Measurements from ENCODE around the gene GJC2.

GJC2 gene

DNA sequence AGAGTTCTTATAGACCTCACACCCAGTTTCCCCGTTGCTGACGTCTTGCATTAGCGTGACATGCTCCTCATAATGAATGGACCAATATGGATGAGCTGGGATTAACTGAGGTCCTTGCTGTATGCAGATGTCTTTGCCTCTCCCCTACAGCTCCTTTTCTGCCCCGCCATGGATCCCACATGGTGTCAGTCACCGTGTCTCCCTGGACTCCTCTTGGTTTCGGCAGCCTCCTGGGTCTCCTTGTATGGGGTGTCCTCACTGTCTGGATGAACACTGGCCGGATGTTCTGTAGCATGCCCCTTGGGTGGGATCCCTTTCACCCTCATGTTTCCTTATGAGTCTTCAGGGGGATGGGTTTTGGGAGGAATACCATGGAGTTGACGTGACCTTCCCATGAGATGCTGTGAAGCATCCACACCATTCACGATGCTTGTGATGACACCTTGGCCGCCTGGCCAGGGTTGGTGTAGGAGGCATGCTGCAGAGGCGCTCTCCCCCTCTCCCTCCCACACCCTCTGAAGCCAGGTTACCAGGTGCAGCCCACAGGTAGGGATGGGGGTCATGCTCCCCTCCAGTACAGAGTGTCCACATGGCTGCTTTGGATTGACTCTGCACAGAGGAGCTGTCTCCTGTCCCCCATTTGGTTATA is 4.4 kb downstream of the GJC2 start:
- Histone ChIP-seq H3F3A (ENCODE audit: low read depth) (no peaks in the 10 kb centered on the region), H3K36me3 (ENCODE audit: insufficient read depth, low read length) (peaks cover 3% of the 10 kb centered on the region; the same call in 1 of the 2 replicates), H3K9me2 (replicated peaks; ENCODE audit: low read depth, low read length) (no peaks in the 10 kb centered on the region), H4K20me1 (ENCODE audit: insufficient read depth, low read length, poor library complexity, severe bottlenecking) (no peaks in the 10 kb centered on the region), H3K27me3 (ENCODE audit: insufficient read depth, low read length, poor library complexity, severe bottlenecking) (no peaks in the 10 kb centered on the region), H3K9ac (ENCODE audit: low read depth, low read length, poor library complexity, severe bottlenecking) (no peak overlapping the region), H3K4me3 (ENCODE audit: low read length, poor library complexity, severe bottlenecking) (no peak overlapping the region), H3K9me3 (ENCODE audit: insufficient read depth, low read depth, low read length) (no peaks in the 10 kb centered on the region), H3K4me2 (ENCODE audit: low read depth, low read length, poor library complexity, severe bottlenecking) (no peak overlapping the region), H3K79me2 (ENCODE audit: insufficient read depth, low read length) (no peaks in the 10 kb centered on the region), H2AFZ (ENCODE audit: low read length) (no peak overlapping the region), H3K4me1 (ENCODE audit: insufficient read depth, low read length, poor library complexity, severe bottlenecking) (no peaks in the 10 kb centered on the region)
- TF ChIP-seq EZH2phosphoT487 (IDR thresholded peaks at IDR 0.05; ENCODE audit: borderline replicate concordance), result no peak
- no peak for TF ChIP-seq CTCF (conservative IDR thresholded peaks at IDR 0.05; ENCODE audit: low read length)

DNA sequence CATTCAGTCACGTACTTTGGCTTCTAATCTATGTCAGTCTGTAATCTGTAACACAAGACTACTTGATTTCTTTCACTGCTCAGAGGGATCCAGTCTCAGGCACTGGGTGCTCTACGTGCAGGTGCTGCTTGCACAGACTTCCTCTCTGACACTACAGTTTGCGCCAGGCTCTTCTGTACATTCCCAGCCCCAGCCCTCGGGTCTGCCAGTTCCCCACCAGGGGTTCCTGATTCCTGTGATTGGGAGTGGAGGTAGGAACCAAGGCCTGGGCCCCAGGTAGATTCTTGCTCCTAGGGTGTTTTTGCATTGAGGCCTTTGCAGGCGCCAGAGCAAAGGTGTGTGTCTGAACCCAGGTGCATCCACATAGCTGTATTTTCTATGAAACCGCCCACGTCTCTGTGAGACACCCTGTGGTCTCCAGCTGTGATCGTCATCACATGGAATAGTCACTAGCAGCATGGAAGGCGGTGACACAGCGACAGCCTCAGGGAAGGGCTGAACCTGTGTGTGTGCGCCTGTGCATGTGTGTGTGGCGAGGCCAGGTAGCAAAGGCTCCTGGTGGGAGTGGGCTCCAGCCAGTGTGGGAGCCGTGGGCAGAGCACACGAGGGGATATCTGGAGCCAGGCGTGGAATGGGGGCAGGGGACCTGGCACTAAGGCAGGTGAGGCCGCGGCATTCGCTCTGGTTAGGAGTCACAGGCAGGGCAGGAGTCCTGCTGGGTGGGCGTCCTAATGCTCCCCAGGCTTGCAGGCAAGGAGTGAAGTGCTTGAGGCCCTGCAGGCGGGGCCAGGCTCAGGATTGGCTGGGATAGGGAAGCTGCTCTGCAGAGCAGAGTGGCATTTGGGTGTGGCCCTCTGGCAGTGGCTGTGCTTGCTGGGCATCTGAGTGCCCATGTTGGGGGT is 5.2 kb downstream of the GJC2 start:
- Histone ChIP-seq H3K9me3 (ENCODE audit: insufficient read depth, low read depth, low read length) (no peaks in the 10 kb centered on the region), H3K4me2 (ENCODE audit: low read depth, low read length, poor library complexity, severe bottlenecking) (no peak overlapping the region), H3K36me3 (ENCODE audit: insufficient read depth, low read length) (peaks cover under 1% of the 10 kb centered on the region; the same call in 1 of the 2 replicates), H4K20me1 (ENCODE audit: insufficient read depth, low read length, poor library complexity, severe bottlenecking) (no peaks in the 10 kb centered on the region), H3K4me1 (ENCODE audit: insufficient read depth, low read length, poor library complexity, severe bottlenecking) (no peaks in the 10 kb centered on the region), H3K9ac (ENCODE audit: low read depth, low read length, poor library complexity, severe bottlenecking) (no peak overlapping the region), H3K4me3 (ENCODE audit: low read length, poor library complexity, severe bottlenecking) (no peak overlapping the region), H2AFZ (ENCODE audit: low read length) (no peak overlapping the region), H3F3A (ENCODE audit: low read depth) (no peaks in the 10 kb centered on the region), H3K9me2 (replicated peaks; ENCODE audit: low read depth, low read length) (no peaks in the 10 kb centered on the region), H3K79me2 (ENCODE audit: insufficient read depth, low read length) (no peaks in the 10 kb centered on the region), H3K27me3 (ENCODE audit: insufficient read depth, low read length, poor library complexity, severe bottlenecking) (no peaks in the 10 kb centered on the region)
- TF ChIP-seq EZH2phosphoT487 (IDR thresholded peaks at IDR 0.05; ENCODE audit: borderline replicate concordance), result no peak
- no peak for TF ChIP-seq CTCF (conservative IDR thresholded peaks at IDR 0.05; ENCODE audit: low read length)

DNA sequence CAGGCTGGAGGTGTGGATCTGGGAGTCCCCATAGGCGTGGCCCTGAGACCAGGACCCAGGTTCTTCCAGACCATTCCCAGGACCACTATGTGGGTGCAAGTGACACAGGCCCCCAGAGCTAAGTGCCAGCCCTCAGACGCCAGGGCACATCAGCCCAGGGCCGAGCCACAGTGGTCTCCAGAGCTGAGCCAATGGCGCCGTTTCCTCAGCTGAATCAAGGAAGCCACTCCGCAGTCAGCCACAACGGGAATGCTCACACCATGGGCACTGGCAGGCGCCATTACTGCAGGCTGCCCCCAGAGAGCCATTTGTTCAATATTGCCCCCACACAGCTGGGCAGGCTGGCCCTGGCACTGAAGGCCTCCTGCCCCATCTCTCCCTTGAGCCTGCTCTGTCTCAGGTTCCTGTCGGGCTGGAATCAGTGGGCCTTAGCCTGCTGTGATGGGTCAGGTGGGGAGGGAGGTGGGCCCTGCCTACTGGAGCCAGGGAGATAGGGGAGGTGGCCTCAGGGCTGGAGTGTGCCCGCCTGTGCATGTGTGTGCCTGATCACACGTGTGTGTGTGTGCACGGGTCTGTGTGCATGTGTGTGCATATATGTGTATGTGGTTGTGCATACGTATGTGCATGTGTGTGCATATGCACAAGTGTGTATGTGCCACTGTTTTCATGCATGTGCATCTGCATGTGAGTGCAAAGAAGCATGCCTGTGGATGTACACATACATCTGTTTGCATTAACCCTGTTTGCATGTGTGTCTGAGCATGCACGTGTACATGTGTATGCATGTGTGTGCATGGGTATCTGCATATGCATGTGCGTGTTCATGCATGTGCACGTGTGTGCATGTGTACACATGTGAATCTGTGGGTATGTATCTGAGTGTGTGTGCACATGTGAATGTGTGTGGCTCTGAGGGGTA is 6.1 kb downstream of the GJC2 start:
- TF ChIP-seq EZH2phosphoT487 (IDR thresholded peaks at IDR 0.05; ENCODE audit: borderline replicate concordance) (no peak), CTCF (conservative IDR thresholded peaks at IDR 0.05; ENCODE audit: low read length) (no peak)
- Histone ChIP-seq H3K79me2 (ENCODE audit: insufficient read depth, low read length) (no peaks in the 10 kb centered on the region), H2AFZ (ENCODE audit: low read length) (no peak overlapping the region), H3K27me3 (ENCODE audit: insufficient read depth, low read length, poor library complexity, severe bottlenecking) (no peaks in the 10 kb centered on the region), H3K9me2 (replicated peaks; ENCODE audit: low read depth, low read length) (no peaks in the 10 kb centered on the region), H3K9me3 (ENCODE audit: insufficient read depth, low read depth, low read length) (no peaks in the 10 kb centered on the region), H3K4me1 (ENCODE audit: insufficient read depth, low read length, poor library complexity, severe bottlenecking) (no peaks in the 10 kb centered on the region), H4K20me1 (ENCODE audit: insufficient read depth, low read length, poor library complexity, severe bottlenecking) (no peaks in the 10 kb centered on the region), H3K9ac (ENCODE audit: low read depth, low read length, poor library complexity, severe bottlenecking) (no peak overlapping the region), H3F3A (ENCODE audit: low read depth) (no peaks in the 10 kb centered on the region), H3K36me3 (ENCODE audit: insufficient read depth, low read length) (no peaks in the 10 kb centered on the region), H3K4me2 (ENCODE audit: low read depth, low read length, poor library complexity, severe bottlenecking) (no peak overlapping the region), H3K4me3 (ENCODE audit: low read length, poor library complexity, severe bottlenecking) (no peak overlapping the region)
